ENCODE data around the gene MYT1. TPM values are rescaled to one million over a fixed set of nuclear protein-coding genes. Genes with fewer than 3 reads are reported as not detected.

The MYT1 gene
- total RNA-seq, 1 experiment from 2014 or later, result 7.1 TPM

DNA sequence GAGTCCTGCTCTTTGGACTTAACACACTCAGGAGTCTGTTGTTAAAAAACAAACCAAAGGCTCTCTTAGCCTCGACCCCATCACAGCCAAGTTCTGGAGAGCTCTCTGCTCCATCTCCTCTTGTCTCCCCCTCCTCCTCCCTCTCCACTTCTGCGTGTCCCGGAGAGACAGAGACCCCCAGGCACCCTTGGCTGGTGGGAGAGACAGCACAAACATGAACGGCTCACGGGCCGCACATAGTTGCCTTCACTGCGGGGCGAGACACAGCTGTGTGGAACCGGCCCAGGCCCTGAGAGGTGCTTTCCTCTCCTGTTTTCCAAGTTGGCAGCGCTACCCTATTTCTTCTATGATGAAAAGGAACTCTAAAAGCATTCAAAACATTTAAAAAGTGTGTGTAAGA lies 23.3 kb upstream of the MYT1 start (continued):
- TF ChIP-seq, protein P1, sequence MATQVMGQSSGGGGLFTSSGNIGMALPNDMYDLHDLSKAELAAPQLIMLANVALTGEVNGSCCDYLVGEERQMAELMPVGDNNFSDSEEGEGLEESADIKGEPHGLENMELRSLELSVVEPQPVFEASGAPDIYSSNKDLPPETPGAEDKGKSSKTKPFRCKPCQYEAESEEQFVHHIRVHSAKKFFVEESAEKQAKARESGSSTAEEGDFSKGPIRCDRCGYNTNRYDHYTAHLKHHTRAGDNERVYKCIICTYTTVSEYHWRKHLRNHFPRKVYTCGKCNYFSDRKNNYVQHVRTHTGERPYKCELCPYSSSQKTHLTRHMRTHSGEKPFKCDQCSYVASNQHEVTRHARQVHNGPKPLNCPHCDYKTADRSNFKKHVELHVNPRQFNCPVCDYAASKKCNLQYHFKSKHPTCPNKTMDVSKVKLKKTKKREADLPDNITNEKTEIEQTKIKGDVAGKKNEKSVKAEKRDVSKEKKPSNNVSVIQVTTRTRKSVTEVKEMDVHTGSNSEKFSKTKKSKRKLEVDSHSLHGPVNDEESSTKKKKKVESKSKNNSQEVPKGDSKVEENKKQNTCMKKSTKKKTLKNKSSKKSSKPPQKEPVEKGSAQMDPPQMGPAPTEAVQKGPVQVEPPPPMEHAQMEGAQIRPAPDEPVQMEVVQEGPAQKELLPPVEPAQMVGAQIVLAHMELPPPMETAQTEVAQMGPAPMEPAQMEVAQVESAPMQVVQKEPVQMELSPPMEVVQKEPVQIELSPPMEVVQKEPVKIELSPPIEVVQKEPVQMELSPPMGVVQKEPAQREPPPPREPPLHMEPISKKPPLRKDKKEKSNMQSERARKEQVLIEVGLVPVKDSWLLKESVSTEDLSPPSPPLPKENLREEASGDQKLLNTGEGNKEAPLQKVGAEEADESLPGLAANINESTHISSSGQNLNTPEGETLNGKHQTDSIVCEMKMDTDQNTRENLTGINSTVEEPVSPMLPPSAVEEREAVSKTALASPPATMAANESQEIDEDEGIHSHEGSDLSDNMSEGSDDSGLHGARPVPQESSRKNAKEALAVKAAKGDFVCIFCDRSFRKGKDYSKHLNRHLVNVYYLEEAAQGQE (IDR thresholded peaks at IDR 0.05; ENCODE audit: low read depth), result no peak

DNA sequence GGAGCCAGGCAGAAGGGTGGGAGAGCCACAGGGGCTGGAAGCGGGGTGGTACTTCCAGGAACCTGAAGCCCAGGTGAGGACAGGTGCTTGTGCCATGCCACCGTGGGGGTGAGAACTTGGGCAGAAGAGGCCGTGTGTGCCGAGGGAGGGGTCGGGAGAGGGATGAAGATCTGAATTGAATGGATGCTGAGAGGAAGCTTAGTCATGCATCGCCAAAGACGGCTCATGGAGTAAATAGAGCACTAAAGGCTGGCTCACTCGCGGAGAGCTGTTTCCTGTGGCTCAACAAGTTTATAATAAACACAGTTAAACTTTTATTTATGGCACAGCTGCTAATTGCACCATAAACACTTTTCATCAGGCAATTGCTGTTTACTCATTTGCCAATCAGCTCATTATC lies 21.7 kb upstream of the MYT1 start:
- Histone ChIP-seq H4K20me1 (ENCODE audit: insufficient read depth) (no peaks in the 10 kb centered on the region), H3K27ac (ENCODE audit: low read depth, low read length) (no peak overlapping the region), H3K4me3 (replicated peaks in 1 of 2; ENCODE audit: low read depth in 1 of 2, low read length in 2 of 2) (no peak overlapping the region), H3K79me2 (ENCODE audit: insufficient read depth, low read length) (no peaks in the 10 kb centered on the region), H3K27me3 (ENCODE audit: insufficient read depth, low read length) (no peaks in the 10 kb centered on the region), H3K9me3 (ENCODE audit: control insufficient read depth in 1 of 2, insufficient read depth in 1 of 2, low read depth in 1 of 2, low read length in 2 of 2) (peaks cover 14 to 32% of the 10 kb centered on the region in 2 experiments; a peak in 2 of 4 replicates), H2AFZ (ENCODE audit: low read depth, low read length, poor library complexity, severe bottlenecking) (no peak overlapping the region), H3K4me1 (ENCODE audit: control insufficient read depth in 1 of 2, insufficient read depth in 2 of 2, low read length in 2 of 2) (no peaks in the 10 kb centered on the region), H3K36me3 (ENCODE audit: control insufficient read depth in 1 of 2, insufficient read depth in 2 of 2, low read length in 2 of 2) (no peaks in the 10 kb centered on the region), H3K4me2 (ENCODE audit: low read length) (no peak overlapping the region), H3K9ac (ENCODE audit: low read length) (no peak overlapping the region), H3K9me2 (ENCODE audit: insufficient read depth) (no peaks in the 10 kb centered on the region)
- DNase-seq (ENCODE audit: low read depth, low spot score), result no peak
- no TSS peak for BruUV-seq (replicated peaks)
- ChIA-PET POLR2A (no interaction called here), RAD21 (ENCODE audit: low non-redundant PET in 1 of 2, low total read pairs in 2 of 2, uncharacterized antibody in 2 of 2, unreplicated experiment in 2 of 2) (no interaction called here), CTCF (no interaction called here)
- no peak for ATAC-seq
- TF ChIP-seq CBX3 (IDR thresholded peaks at IDR 0.05; ENCODE audit: low read depth), result no peak
- TF ChIP-seq, protein P2, sequence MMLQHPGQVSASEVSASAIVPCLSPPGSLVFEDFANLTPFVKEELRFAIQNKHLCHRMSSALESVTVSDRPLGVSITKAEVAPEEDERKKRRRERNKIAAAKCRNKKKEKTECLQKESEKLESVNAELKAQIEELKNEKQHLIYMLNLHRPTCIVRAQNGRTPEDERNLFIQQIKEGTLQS (IDR thresholded peaks at IDR 0.05), result no peak
- intact Hi-C loops (cut with micrococcal nuclease), result no loop called here

Data from HCT116 (cell line).